Parathyroid adenoma (tissue), 2 donors: ENCODE measurements around the gene SV2A.

Experiments
- H2AFZ ChIP-seq: fragments of 300-600 bp; sonication (generic); one replicate; pipeline ENCODE4 v1.7.0; 2017; ENCODE audit warnings: antibody characterized with exemption, mild to moderate bottlenecking
- H3K27ac ChIP-seq: fragments of 300-600 bp; sonication (generic); one replicate; pipeline ENCODE4 v1.7.0; 2017
- H3K27me3 ChIP-seq: fragments of 300-600 bp; sonication (generic); one replicate; pipeline ENCODE4 v1.7.0; 2017; ENCODE audit warnings: low read length; ENCODE audit not compliant: control insufficient read depth, insufficient read depth
- H3K36me3 ChIP-seq: fragments of 300-600 bp; sonication (generic); one replicate; pipeline ENCODE4 v1.7.0; 2017; ENCODE audit warnings: low read length; ENCODE audit not compliant: control insufficient read depth, insufficient read depth
- H3K4me1 ChIP-seq: fragments of 300-600 bp; sonication (generic); one replicate; pipeline ENCODE4 v1.7.0; 2017; ENCODE audit warnings: control low read depth
- H3K4me2 ChIP-seq: fragments of 300-600 bp; sonication (generic); one replicate; pipeline ENCODE4 v1.7.0; 2017; ENCODE audit warnings: low read length
- H3K4me3 ChIP-seq: fragments of 300-600 bp; sonication (generic); one replicate; pipeline ENCODE4 v1.7.0; 2017; ENCODE audit warnings: low read depth, low read length
- H3K79me2 ChIP-seq: fragments of 300-600 bp; sonication (generic); one replicate; pipeline ENCODE4 v1.7.0; 2017; ENCODE audit warnings: control low read depth
- H3K9ac ChIP-seq: fragments of 300-600 bp; sonication (generic); one replicate; pipeline ENCODE4 v1.7.0; 2017; ENCODE audit warnings: mild to moderate bottlenecking
- H3K9me3 ChIP-seq: fragments of 300-600 bp; sonication (generic); one replicate; pipeline ENCODE4 v1.7.0; 2017; ENCODE audit warnings: low read length; ENCODE audit not compliant: control insufficient read depth
- CTCF ChIP-seq: fragments of 300-600 bp; sonication (generic); IDR thresholded peaks from one replicate; pipeline ENCODE4 v1.7.0; 2017; ENCODE audit warnings: antibody characterized with exemption, mild to moderate bottlenecking
- donor health status: primary hyperparathyroidism.

SV2A gene

GRCh38 chr1:149915429-149916192 lies 2.0 kb downstream of the SV2A start:
- Histone ChIP-seq H3K79me2 (no peaks in the 10 kb centered on the region), H3K36me3 (no peaks in the 10 kb centered on the region), H3K9ac (no peak overlapping the region), H3K9me3 (no peaks in the 10 kb centered on the region), H3K27me3 (no peaks in the 10 kb centered on the region), H3K4me1 (peaks cover 3% of the 10 kb centered on the region), H3K4me2 (peak overlapping the region; percentile 87), H3K4me3 (no peak overlapping the region), H2AFZ (no peak overlapping the region), H3K27ac (no peak overlapping the region)
- no peak for TF ChIP-seq CTCF

- H2AFZ ChIP-seq, result no peak overlapping the region
- H3K27ac ChIP-seq, result no peak overlapping the region
- no peak overlapping the region for H3K9ac ChIP-seq
- no peaks in the 10 kb centered on the region for H3K27me3 ChIP-seq
- TF ChIP-seq CTCF, result no peak
- no peaks in the 10 kb centered on the region for H3K79me2 ChIP-seq
- no peak overlapping the region for H3K4me3 ChIP-seq
- peaks cover 3% of the 10 kb centered on the region for H3K4me1 ChIP-seq
- no peaks in the 10 kb centered on the region for H3K9me3 ChIP-seq
- no peaks in the 10 kb centered on the region for H3K36me3 ChIP-seq
- no peak overlapping the region for H3K4me2 ChIP-seq
These were observed 3.1 kb downstream of the SV2A start for GRCh38 chr1:149914545-149914944.

GRCh38 chr1:149906570-149907075 lies 11.0 kb downstream of the SV2A start:
- H3K4me1 ChIP-seq, result no peaks in the 10 kb centered on the region
- no peak overlapping the region for H3K4me2 ChIP-seq
- no peaks in the 10 kb centered on the region for H3K9me3 ChIP-seq
- H3K27ac ChIP-seq, result no peak overlapping the region
- no peaks in the 10 kb centered on the region for H3K36me3 ChIP-seq
- H3K9ac ChIP-seq, result no peak overlapping the region
- TF ChIP-seq CTCF, result no peak
- H3K4me3 ChIP-seq, result no peak overlapping the region
- no peaks in the 10 kb centered on the region for H3K79me2 ChIP-seq
- no peak overlapping the region for H2AFZ ChIP-seq
- no peaks in the 10 kb centered on the region for H3K27me3 ChIP-seq

- Histone ChIP-seq H3K27me3 (no peaks in the 10 kb centered on the region), H2AFZ (no peak overlapping the region), H3K9me3 (no peaks in the 10 kb centered on the region), H3K4me3 (no peak overlapping the region), H3K4me1 (no peaks in the 10 kb centered on the region), H3K36me3 (no peaks in the 10 kb centered on the region), H3K79me2 (no peaks in the 10 kb centered on the region), H3K27ac (no peak overlapping the region), H3K9ac (no peak overlapping the region), H3K4me2 (no peak overlapping the region)
- no peak for TF ChIP-seq CTCF
These were observed 13.7 kb downstream of the SV2A start for GRCh38 chr1:149903836-149904491.
